Measurements from ENCODE around the gene ERLEC1.

Gene ERLEC1

DNA sequence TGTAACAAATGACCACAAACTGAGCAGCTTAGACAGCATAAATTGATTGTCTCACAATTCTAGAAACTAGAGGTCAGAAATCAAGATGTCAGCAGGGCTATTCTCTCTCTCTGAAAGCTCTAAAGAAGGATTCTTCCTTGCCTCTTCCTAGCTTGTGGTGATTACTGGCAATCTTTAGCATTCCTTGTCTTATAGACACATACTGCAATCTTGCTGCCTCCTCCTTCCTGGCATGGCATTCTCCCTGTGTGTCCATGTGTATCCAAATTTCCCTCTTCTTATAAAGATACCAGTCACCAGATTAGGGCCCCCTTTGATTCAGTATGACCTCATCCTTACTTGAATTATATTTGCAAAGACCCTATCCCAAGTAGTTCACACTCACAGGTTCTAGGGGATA lies 2.4 kb upstream of the ERLEC1 start:
- DNase-seq (ENCODE audit: insufficient read length) (no peak), FAIRE-seq (no peak)
- TF ChIP-seq TAF1 (IDR thresholded peaks at IDR 0.05; ENCODE audit: borderline replicate concordance, low read depth, low read length), result no peak
- no peak for TF ChIP-seq POLR2AphosphoS5 (IDR thresholded peaks at IDR 0.05; ENCODE audit: low read depth, low read length)
- no peak for TF ChIP-seq POLR2A (IDR thresholded peaks at IDR 0.05; ENCODE audit: low read depth, low read length)

DNA sequence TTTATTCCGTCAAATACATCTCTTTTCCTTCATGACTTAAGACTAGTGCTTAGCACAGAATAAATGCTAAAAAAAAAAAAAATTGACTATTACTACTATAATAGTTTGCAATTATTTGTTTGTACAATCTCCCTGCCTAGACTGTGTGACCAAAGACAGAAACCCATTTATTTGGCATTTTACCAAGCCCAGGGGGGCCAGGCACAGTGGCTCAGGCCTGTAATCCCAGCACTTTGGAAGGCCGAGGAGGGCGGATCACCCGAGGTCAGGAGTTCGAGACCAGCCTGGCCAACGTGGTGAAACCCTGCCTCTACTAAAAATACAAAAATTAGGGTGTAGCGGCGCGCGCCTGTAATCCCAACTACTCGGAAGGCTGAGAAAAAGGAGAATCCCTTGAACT lies 1.5 kb upstream of the ERLEC1 start:
- FAIRE-seq, result no peak
- TF ChIP-seq POLR2A (IDR thresholded peaks at IDR 0.05; ENCODE audit: low read depth, low read length) (no peak), TAF1 (IDR thresholded peaks at IDR 0.05; ENCODE audit: borderline replicate concordance, low read depth, low read length) (no peak), POLR2AphosphoS5 (IDR thresholded peaks at IDR 0.05; ENCODE audit: low read depth, low read length) (no peak)
- DNase-seq (ENCODE audit: insufficient read length), result no peak

DNA sequence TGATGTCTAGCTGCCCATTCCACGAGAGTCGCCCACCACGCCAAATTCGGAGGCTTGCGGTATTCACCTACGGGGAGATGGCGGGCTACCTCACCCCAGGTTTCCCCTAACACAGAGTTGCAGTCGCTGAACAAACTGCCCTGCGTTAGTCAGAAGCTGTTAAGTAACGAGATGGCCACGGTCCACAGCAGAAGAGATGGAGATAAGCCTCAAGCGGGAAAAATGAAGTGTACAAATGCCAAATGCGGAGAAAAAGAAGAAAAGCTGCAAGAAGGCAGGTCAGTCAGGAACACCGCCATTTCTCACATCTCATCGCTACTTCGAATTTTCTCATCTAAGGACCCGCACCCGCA lies 516 bp upstream of the ERLEC1 start:
- TF ChIP-seq POLR2A (IDR thresholded peaks at IDR 0.05; ENCODE audit: low read depth, low read length) (no peak), TAF1 (IDR thresholded peaks at IDR 0.05; ENCODE audit: borderline replicate concordance, low read depth, low read length) (no peak), POLR2AphosphoS5 (IDR thresholded peaks at IDR 0.05; ENCODE audit: low read depth, low read length) (no peak)
- no peak for DNase-seq (ENCODE audit: insufficient read length)
- no peak for FAIRE-seq

DNA sequence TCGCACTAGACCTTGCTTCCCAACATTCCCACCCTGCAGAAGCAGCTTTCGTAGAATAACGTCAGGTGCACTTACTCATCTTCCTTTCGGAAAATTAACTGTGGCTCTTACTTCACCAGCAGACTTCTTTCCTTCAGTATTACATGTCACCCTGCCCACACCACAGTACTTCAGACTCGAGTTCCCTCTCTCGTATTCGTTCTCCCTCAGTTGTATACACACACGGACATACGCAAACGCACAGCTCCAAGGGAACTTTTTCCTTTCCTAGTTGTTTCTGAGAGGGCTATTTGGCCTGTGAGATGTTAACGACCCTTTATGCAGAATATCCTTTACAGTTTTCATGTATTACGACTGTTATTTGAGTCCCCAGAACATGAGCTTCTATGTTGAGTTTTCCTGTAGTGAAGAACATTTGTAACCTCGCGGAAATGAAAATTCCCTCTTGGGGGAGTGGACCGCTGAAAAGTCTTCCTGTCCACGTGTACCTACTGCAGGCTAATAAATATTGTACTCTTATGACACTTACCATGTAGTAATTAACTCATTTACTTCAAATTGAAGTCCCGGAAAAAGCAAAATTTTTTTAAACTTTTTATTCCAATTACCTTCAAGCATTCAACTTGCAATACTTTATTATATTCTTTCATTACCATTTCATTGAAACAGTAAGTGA lies 908 bp downstream of the ERLEC1 start:
- peak; percentile 68 for FAIRE-seq
- DNase-seq (ENCODE audit: insufficient read length), result no peak

DNA sequence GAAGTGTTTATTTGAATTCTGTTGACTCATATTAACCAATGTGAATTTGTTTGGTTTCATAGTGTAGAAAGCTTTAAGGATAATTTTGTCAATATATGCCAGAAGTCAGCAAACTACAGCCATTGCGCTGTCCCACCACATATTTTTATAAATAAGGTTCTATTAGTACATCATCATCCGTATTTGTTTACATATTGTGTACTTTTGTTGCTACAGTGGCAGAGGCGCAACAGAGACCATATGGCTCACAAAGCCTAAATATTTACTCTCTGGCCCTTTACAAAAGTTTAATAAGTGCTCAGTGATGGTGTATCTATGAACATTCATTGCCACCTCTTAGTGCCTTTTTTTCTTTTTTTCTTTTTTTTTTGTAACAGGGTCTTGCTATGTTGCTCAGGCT lies 6.4 kb downstream of the ERLEC1 start:
- TF ChIP-seq POLR2AphosphoS5 (IDR thresholded peaks at IDR 0.05; ENCODE audit: low read depth, low read length), result no peak
- TF ChIP-seq POLR2A (IDR thresholded peaks at IDR 0.05; ENCODE audit: low read depth, low read length), result no peak
- TF ChIP-seq TAF1 (IDR thresholded peaks at IDR 0.05; ENCODE audit: borderline replicate concordance, low read depth, low read length), result no peak
- DNase-seq (ENCODE audit: insufficient read length) (no peak), FAIRE-seq (no peak)

More for the DNA sequence above, 908 bp downstream of the ERLEC1 start:
- no peak for TF ChIP-seq POLR2AphosphoS5 (IDR thresholded peaks at IDR 0.05; ENCODE audit: low read depth, low read length)
- no peak for TF ChIP-seq POLR2A (IDR thresholded peaks at IDR 0.05; ENCODE audit: low read depth, low read length)
- no peak for TF ChIP-seq TAF1 (IDR thresholded peaks at IDR 0.05; ENCODE audit: borderline replicate concordance, low read depth, low read length)

DNA sequence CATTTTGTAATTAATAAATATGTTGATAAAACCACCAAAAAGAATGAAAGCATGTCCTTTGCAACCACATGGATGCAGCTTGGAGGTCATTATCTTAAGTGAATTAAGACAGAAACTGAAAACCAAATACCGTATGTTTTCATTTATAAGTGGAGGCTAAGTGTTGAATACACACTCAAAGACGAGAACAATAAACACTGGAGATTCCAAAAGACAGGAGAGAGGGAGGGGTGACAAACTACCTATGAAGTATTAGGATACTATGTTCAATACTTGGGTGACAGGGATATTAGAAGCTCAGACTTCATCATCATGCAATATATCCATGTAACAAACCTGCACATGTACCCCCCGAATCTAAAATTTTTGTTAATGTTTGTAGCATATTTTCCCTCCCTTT lies 7.0 kb downstream of the ERLEC1 start:
- no peak for TF ChIP-seq POLR2AphosphoS5 (IDR thresholded peaks at IDR 0.05; ENCODE audit: low read depth, low read length)
- TF ChIP-seq POLR2A (IDR thresholded peaks at IDR 0.05; ENCODE audit: low read depth, low read length), result no peak
- no peak for TF ChIP-seq TAF1 (IDR thresholded peaks at IDR 0.05; ENCODE audit: borderline replicate concordance, low read depth, low read length)
- no peak for FAIRE-seq
- DNase-seq (ENCODE audit: insufficient read length), result no peak

DNA sequence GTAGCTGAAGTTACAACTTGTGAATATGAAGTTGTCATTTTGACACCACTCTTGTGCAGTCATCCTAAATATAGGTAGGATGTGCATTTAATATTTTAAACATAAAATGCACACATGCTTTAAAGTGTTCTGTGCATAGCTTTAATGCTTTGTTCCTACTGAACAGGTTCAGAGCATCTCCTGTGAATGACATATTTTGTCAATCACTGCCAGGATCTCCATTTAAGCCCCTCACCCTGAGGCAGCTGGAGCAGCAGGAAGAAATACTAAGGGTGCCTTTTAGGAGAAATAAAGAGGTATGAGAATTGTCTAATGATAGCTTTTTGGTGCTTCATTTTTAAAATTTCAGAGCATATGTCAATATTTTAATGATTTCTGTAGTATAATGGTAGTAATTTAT lies 14.7 kb downstream of the ERLEC1 start:
- TF ChIP-seq TAF1 (IDR thresholded peaks at IDR 0.05; ENCODE audit: borderline replicate concordance, low read depth, low read length) (no peak), POLR2AphosphoS5 (IDR thresholded peaks at IDR 0.05; ENCODE audit: low read depth, low read length) (no peak), POLR2A (IDR thresholded peaks at IDR 0.05; ENCODE audit: low read depth, low read length) (no peak)
- DNase-seq (ENCODE audit: insufficient read length) (no peak), FAIRE-seq (no peak)

DNA sequence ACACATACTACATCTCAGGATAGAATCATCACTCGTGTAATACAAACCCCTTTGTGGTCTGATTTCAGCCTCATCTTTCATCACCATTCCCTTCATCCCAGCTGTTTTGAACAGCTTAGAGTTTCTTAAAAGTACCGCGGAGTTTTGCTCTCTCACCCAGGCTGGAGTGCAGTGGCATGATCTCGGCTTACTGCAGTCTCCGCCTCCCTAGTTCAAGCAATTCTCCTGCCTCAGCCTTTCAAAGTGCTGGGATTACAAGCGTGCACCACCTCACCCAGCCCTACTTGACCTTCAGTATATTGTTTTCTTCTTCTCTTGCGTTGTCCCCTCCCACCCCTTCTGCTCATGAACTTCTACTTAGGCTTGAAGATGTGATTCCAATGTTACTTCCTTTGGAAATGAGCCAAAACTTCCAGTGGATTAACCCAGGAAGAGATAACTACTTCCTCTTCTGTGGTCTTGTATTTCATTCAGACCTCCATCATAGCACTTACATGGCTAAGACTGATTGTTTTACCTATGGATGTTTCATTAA lies 15.8 kb downstream of the ERLEC1 start:
- no peak for TF ChIP-seq POLR2AphosphoS5 (IDR thresholded peaks at IDR 0.05; ENCODE audit: low read depth, low read length)
- no peak for TF ChIP-seq POLR2A (IDR thresholded peaks at IDR 0.05; ENCODE audit: low read depth, low read length)
- no peak for TF ChIP-seq TAF1 (IDR thresholded peaks at IDR 0.05; ENCODE audit: borderline replicate concordance, low read depth, low read length)
- FAIRE-seq (no peak), DNase-seq (ENCODE audit: insufficient read length) (no peak)

DNA sequence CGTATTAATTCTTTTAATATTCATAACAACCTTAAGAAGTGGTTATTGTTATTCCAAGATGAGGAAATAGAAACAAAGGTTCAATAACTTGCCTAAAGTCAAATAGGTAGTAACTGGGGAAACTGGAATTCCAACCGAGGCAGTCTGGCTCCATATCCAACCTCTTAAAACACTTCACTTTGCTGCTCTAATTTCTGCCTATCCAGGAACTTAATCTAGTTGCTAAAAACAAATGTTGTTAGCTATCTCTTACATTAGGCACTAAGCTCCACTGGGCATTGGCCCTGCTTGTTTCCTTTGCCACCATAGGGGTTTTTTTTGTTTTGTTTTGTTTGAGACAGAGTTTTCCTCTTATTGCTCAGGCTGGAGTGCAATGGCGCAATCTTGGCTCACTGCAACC lies 24.8 kb downstream of the ERLEC1 start:
- DNase-seq (ENCODE audit: insufficient read length) (no peak), FAIRE-seq (no peak)
- TF ChIP-seq POLR2A (IDR thresholded peaks at IDR 0.05; ENCODE audit: low read depth, low read length) (no peak), TAF1 (IDR thresholded peaks at IDR 0.05; ENCODE audit: borderline replicate concordance, low read depth, low read length) (no peak), POLR2AphosphoS5 (IDR thresholded peaks at IDR 0.05; ENCODE audit: low read depth, low read length) (no peak)

DNA sequence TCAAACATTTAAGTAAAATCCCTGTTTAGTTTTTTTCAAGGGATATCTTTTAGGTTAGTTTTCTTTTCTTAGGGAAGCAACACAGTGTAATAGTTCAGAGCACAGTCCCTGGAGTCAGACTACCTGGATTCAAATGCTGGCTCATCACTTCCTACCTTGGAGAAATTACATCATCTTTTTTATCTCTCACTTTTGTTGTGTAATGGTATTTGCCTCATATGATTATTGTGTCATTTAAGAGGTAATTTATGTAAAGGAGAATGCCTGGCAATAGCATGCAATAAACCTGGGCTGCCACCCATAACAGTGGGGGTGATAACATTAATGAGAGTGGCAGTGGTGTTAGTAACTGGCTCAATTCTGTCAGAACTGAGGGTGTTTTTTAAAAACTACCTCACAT lies 26.3 kb downstream of the ERLEC1 start:
- no peak for DNase-seq (ENCODE audit: insufficient read length)
- no peak for FAIRE-seq
- TF ChIP-seq TAF1 (IDR thresholded peaks at IDR 0.05; ENCODE audit: borderline replicate concordance, low read depth, low read length) (no peak), POLR2AphosphoS5 (IDR thresholded peaks at IDR 0.05; ENCODE audit: low read depth, low read length) (no peak), POLR2A (IDR thresholded peaks at IDR 0.05; ENCODE audit: low read depth, low read length) (no peak)

DNA sequence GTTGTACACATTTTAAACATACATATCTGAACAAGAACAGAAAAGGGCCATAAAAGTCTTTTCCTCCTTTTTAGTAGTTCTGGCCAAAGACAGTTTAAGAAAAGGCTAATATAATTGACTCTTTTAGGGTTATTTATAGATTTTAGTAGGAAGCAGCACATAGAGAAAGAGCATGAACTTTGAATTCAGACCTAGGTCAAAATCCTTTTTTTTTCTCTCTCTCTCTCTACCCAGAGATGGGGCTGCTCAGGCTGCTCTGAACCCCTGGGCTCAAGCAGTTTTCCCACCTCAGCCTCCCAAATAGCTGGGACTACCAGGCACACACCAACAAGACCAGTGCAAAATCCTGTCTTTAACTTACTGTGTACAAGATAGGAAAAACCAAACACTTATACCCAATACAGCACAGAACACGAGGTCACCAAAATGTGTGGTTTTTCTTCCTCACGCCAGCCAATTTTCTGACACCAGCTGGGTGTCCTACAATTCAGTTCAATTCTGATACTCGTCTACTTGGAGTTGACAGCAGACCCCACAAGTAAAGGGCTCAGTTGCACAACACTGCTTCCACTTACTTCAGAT lies 32.1 kb downstream of the ERLEC1 start:
- TF ChIP-seq POLR2A (IDR thresholded peaks at IDR 0.05; ENCODE audit: low read depth, low read length) (no peak), TAF1 (IDR thresholded peaks at IDR 0.05; ENCODE audit: borderline replicate concordance, low read depth, low read length) (no peak), POLR2AphosphoS5 (IDR thresholded peaks at IDR 0.05; ENCODE audit: low read depth, low read length) (no peak)
- FAIRE-seq (no peak), DNase-seq (ENCODE audit: insufficient read length) (no peak)

DNA sequence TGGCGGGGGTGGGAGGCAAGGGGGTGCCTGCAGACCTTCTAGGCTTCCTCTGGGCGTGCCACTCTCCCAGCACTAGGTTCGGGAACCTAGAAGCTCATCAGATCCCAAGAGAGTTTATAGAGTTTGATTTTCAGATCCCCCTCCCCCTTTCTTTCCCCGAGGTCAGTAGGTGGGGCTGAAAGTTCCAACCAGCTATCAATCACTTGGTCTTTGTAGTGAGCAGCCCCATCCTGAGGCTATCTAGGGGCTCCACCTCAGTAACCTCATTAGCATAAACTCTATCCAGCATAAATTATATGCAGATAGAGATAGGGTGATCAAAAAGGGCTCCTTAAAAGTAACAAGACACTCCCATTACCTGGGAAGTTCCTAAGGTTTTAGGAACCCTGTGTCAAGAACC lies 32.8 kb downstream of the ERLEC1 start:
- FAIRE-seq, result no peak
- TF ChIP-seq TAF1 (IDR thresholded peaks at IDR 0.05; ENCODE audit: borderline replicate concordance, low read depth, low read length) (no peak), POLR2AphosphoS5 (IDR thresholded peaks at IDR 0.05; ENCODE audit: low read depth, low read length) (no peak), POLR2A (IDR thresholded peaks at IDR 0.05; ENCODE audit: low read depth, low read length) (no peak)
- no peak for DNase-seq (ENCODE audit: insufficient read length)
